Neural cell (in vitro differentiated cells): ENCODE measurements around the gene HDLBP. TPM values are rescaled to one million over a fixed set of nuclear protein-coding genes. Genes with fewer than 3 reads are reported as not detected.
"Not testable (repeated sequence)": the region's sequence is repeated elsewhere in the genome, so short reads cannot be mapped to it uniquely, and the experiment has no call there.

Source experiments
- H2AFZ ChIP-seq: fragments of 200-600, 300-800 bp; sonication (generic), shearing (Covaris generic); 2 replicates; pipeline ENCODE4 v1.6.0; 2014; ENCODE audit warnings: low read depth, mild to moderate bottlenecking, antibody characterized with exemption, low read length, moderate library complexity
- H3F3A ChIP-seq: fragments of 200-600 bp; shearing (Covaris generic); 2 replicates; pipeline ENCODE4 v1.6.1; 2016; ENCODE audit warnings: mild to moderate bottlenecking, moderate library complexity, mixed read lengths, antibody characterized with exemption, low read length; ENCODE audit not compliant: insufficient read depth, poor library complexity, severe bottlenecking
- H3K27ac ChIP-seq: fragments of 200-600, 300-800 bp; sonication (generic), shearing (Covaris generic); 2 replicates; pipeline ENCODE4 v1.5.1; 2014; ENCODE audit warnings: mild to moderate bottlenecking, low read length, moderate library complexity
- H3K27me3 ChIP-seq: fragments of 300-800, 200-600 bp; sonication (generic), shearing (Covaris generic); 2 replicates; pipeline ENCODE4 v1.6.0; 2014; ENCODE audit warnings: mild to moderate bottlenecking, low read depth, low read length, moderate library complexity; ENCODE audit not compliant: insufficient read depth
- H3K36me3 ChIP-seq: fragments of 300-800, 200-600 bp; sonication (generic), shearing (Covaris generic); 2 replicates; pipeline ENCODE4 v1.5.1; 2014; ENCODE audit warnings: mild to moderate bottlenecking, antibody characterized with exemption, low read length, moderate library complexity; ENCODE audit not compliant: insufficient read depth
- H3K4me2 ChIP-seq: fragments of 300-800, 200-600 bp; sonication (generic), shearing (Covaris generic); 2 replicates; pipeline ENCODE4 v1.6.0; 2014; ENCODE audit warnings: mild to moderate bottlenecking, low read length
- H3K4me3 ChIP-seq: fragments of 300-800, 200-600 bp; sonication (generic), shearing (Covaris generic); 2 replicates; pipeline ENCODE4 v1.5.1; 2014; ENCODE audit warnings: mild to moderate bottlenecking, low read length, moderate library complexity
- H3K79me2 ChIP-seq: fragments of 200-600 bp; shearing (Covaris generic); replicated peaks from 2 replicates; pipeline ENCODE4 v1.6.0; 2014; ENCODE audit warnings: mild to moderate bottlenecking, low read length, moderate library complexity; ENCODE audit not compliant: insufficient read depth
- H3K9ac ChIP-seq: fragments of 300-800, 200-600 bp; sonication (generic), shearing (Covaris generic); 2 replicates; pipeline ENCODE4 v1.6.1; 2016; ENCODE audit warnings: mild to moderate bottlenecking, low read length, mixed read lengths
- H3K9me2 ChIP-seq: fragments of 200-600 bp; shearing (Covaris generic); 2 replicates; pipeline ENCODE4 v1.6.1; 2016; ENCODE audit warnings: mild to moderate bottlenecking, low read length, mixed read lengths; ENCODE audit not compliant: insufficient read depth
- H3K9me3 ChIP-seq: fragments of 200-600, 300-800 bp; sonication (generic), shearing (Covaris generic); 2 replicates; pipeline ENCODE4 v1.6.1; 2016; ENCODE audit warnings: mild to moderate bottlenecking, mixed run types, low read length, moderate library complexity, mixed read lengths
- H4K20me1 ChIP-seq: fragments of 200-600 bp; shearing (Covaris generic); 2 replicates; pipeline ENCODE4 v1.6.1; 2016; ENCODE audit warnings: mild to moderate bottlenecking, mixed run types; ENCODE audit not compliant: insufficient read depth
- EP300 ChIP-seq: fragments of 450-650 bp; conservative IDR thresholded peaks from 2 replicates; pipeline ENCODE4 v1.6.1; 2014; ENCODE audit warnings: antibody characterized with exemption, mild to moderate bottlenecking, moderate library complexity; ENCODE audit not compliant: poor library complexity, severe bottlenecking
- EZH2 ChIP-seq: fragments of 200-600, 300-800 bp; shearing (Covaris generic), sonication (generic); IDR thresholded peaks from 2 replicates; pipeline ENCODE4 v1.6.1; 2014; ENCODE audit warnings: antibody characterized with exemption, low read length, borderline replicate concordance, mild to moderate bottlenecking; ENCODE audit not compliant: insufficient read depth, poor library complexity, severe bottlenecking
- MXI1 ChIP-seq: fragments of 450-650 bp; conservative IDR thresholded peaks from 2 replicates; pipeline ENCODE4 v1.6.1; 2014; ENCODE audit warnings: antibody characterized with exemption, mild to moderate bottlenecking; ENCODE audit not compliant: poor library complexity, severe bottlenecking
- POLR2AphosphoS5 ChIP-seq: IDR thresholded peaks from 2 replicates; pipeline ENCODE4 v1.6.1; 2012
- RAD21 ChIP-seq: fragments of 450-650 bp; conservative IDR thresholded peaks from 2 replicates; pipeline ENCODE4 v1.6.1; 2014; ENCODE audit warnings: antibody characterized with exemption, mild to moderate bottlenecking, moderate library complexity
- SMC3 ChIP-seq: fragments of 450-650 bp; conservative IDR thresholded peaks from 2 replicates; pipeline ENCODE4 v1.6.1; 2014; ENCODE audit warnings: antibody characterized with exemption, mild to moderate bottlenecking, moderate library complexity; ENCODE audit not compliant: poor library complexity
- TAF1 ChIP-seq: IDR thresholded peaks from 2 replicates; pipeline ENCODE4 v1.6.1; 2012; ENCODE audit warnings: low read depth
- polyA plus RNA-seq: library from polyadenylated mRNA; depleted of rRNA; stranded (reverse); fragments of >200 nt; gene quantifications from 2 replicates; pipeline ENCODE4 v1.2.3, GENCODE V29; 2014
- TF ChIP-seq, protein P1 (sequence below): IDR thresholded peaks from 2 replicates; pipeline ENCODE4 v1.6.1; 2012; ENCODE audit warnings: borderline replicate concordance
- TF ChIP-seq, protein P2 (sequence below): fragments of 450-650 bp; IDR thresholded peaks from 2 replicates; pipeline ENCODE4 v1.5.1; 2014; ENCODE audit warnings: antibody characterized with exemption, mild to moderate bottlenecking, moderate library complexity; ENCODE audit not compliant: poor library complexity, severe bottlenecking

Gene HDLBP
- polyA plus RNA-seq, 1 donor from 2014 or later: 61.9 TPM

DNA sequence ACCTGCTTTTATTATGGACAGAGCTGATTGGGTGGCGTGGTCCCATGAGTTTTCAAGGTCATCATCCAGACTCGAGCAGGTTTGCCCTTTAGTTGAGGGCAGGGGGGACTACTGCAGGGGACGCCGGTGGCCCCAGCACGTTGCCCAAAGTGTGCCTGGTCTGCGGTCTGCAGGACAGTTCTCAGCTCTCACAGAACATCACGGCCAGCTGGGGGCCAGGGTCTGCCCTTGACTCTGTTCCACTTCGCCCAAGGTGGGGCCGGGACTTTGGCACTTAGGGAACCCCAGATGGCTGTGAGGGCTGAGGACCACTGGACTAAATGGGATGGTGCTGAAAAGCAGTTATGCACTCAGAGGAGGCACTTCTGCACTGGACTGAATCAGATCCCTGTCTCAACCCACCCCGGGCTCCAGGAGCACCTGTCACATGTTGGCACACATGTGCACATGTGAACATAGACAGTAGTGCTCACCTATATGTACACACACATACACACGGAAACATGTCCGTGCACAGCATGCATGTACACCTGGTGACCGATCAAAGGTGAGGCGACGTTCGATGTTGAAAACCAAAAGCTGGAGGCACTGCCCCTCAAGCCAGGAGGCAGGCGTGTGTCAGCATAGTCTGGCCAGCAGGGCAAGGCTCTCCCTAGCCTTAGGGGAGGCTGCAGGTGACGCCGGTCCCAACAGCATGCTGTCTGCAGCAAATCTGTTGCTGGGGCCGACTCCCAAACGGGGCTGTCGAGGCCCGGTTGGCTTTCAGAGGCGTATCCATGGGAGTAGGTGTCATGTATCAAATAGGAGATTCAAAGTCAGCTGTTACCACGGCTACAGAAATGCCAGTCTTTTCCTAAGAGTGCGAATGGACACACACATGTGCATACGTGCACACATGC, 116.8 kb downstream of the HDLBP start:
- Histone ChIP-seq H3K36me3 (no peaks in the 10 kb centered on the region), H3K27me3 (no peaks in the 10 kb centered on the region), H3K9ac (no peak overlapping the region), H3F3A (no peaks in the 10 kb centered on the region), H3K27ac (no peak overlapping the region), H3K79me2 (no peaks in the 10 kb centered on the region), H4K20me1 (no peaks in the 10 kb centered on the region), H3K9me3 (no peaks in the 10 kb centered on the region), H3K4me3 (no peak overlapping the region), H3K4me2 (no peak overlapping the region), H2AFZ (no peak overlapping the region), H3K9me2 (no peaks in the 10 kb centered on the region)
- TF ChIP-seq, protein P1, sequence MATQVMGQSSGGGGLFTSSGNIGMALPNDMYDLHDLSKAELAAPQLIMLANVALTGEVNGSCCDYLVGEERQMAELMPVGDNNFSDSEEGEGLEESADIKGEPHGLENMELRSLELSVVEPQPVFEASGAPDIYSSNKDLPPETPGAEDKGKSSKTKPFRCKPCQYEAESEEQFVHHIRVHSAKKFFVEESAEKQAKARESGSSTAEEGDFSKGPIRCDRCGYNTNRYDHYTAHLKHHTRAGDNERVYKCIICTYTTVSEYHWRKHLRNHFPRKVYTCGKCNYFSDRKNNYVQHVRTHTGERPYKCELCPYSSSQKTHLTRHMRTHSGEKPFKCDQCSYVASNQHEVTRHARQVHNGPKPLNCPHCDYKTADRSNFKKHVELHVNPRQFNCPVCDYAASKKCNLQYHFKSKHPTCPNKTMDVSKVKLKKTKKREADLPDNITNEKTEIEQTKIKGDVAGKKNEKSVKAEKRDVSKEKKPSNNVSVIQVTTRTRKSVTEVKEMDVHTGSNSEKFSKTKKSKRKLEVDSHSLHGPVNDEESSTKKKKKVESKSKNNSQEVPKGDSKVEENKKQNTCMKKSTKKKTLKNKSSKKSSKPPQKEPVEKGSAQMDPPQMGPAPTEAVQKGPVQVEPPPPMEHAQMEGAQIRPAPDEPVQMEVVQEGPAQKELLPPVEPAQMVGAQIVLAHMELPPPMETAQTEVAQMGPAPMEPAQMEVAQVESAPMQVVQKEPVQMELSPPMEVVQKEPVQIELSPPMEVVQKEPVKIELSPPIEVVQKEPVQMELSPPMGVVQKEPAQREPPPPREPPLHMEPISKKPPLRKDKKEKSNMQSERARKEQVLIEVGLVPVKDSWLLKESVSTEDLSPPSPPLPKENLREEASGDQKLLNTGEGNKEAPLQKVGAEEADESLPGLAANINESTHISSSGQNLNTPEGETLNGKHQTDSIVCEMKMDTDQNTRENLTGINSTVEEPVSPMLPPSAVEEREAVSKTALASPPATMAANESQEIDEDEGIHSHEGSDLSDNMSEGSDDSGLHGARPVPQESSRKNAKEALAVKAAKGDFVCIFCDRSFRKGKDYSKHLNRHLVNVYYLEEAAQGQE: no peak
- TF ChIP-seq MXI1 (no peak), SMC3 (no peak), TAF1 (no peak), POLR2AphosphoS5 (no peak), EZH2 (no peak), RAD21 (no peak), EP300 (no peak)
- TF ChIP-seq, protein P2, sequence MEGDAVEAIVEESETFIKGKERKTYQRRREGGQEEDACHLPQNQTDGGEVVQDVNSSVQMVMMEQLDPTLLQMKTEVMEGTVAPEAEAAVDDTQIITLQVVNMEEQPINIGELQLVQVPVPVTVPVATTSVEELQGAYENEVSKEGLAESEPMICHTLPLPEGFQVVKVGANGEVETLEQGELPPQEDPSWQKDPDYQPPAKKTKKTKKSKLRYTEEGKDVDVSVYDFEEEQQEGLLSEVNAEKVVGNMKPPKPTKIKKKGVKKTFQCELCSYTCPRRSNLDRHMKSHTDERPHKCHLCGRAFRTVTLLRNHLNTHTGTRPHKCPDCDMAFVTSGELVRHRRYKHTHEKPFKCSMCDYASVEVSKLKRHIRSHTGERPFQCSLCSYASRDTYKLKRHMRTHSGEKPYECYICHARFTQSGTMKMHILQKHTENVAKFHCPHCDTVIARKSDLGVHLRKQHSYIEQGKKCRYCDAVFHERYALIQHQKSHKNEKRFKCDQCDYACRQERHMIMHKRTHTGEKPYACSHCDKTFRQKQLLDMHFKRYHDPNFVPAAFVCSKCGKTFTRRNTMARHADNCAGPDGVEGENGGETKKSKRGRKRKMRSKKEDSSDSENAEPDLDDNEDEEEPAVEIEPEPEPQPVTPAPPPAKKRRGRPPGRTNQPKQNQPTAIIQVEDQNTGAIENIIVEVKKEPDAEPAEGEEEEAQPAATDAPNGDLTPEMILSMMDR: no peak

DNA sequence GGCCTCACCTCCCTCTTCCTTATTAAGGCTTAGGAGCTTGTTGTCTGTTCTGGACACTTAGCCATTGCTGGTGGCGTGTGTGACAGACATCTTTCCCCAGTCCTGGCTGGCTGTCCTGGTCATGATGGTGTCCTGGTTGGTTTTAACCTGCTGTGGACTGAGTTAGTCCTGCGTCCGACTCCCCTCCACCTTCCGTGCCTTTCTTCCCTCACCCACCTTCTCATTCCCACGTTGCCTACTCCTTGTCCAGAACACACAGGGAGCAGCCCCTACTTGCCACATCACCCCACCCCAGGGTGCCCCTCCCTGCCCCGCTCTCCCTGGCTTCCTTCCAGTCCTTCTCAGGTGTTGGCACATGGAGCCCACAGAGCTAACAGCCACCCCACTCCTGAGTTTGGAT, 117.5 kb downstream of the HDLBP start:
- Histone ChIP-seq H3K4me3 (no peak overlapping the region), H3K9me3 (no peaks in the 10 kb centered on the region), H3K27ac (no peak overlapping the region), H3K27me3 (no peaks in the 10 kb centered on the region), H4K20me1 (no peaks in the 10 kb centered on the region), H3F3A (no peaks in the 10 kb centered on the region), H3K79me2 (no peaks in the 10 kb centered on the region), H3K9ac (no peak overlapping the region), H3K4me2 (no peak overlapping the region), H2AFZ (no peak overlapping the region), H3K9me2 (no peaks in the 10 kb centered on the region), H3K36me3 (no peaks in the 10 kb centered on the region)
- no peak for TF ChIP-seq EZH2

- H3F3A ChIP-seq, H4K20me1 ChIP-seq, H3K27ac ChIP-seq, H3K4me3 ChIP-seq, H3K79me2 ChIP-seq, H3K36me3 ChIP-seq, H3K9ac ChIP-seq, H3K4me2 ChIP-seq, H3K9me3 ChIP-seq, H2AFZ ChIP-seq, H3K9me2 ChIP-seq, H3K27me3 ChIP-seq: not testable (repeated sequence)
Observed at GRCh38 chr2:241197246-241197645, 118.2 kb downstream of the HDLBP start.
